K562 (cell line): ENCODE results near the gene DTNB. TPM values are rescaled to one million over a fixed set of nuclear protein-coding genes. Genes with fewer than 3 reads are reported as not detected.

Experiments
- ATAC-seq: fragments of 200-7000 bp; cut with Tn5 transposase; 3 replicates; pipeline ENCODE4 v1.9.1; 2020; ENCODE audit warnings: moderate library complexity
- BruUV-seq: library from RNA; stranded (reverse); fragments of 400-500 nt; replicated peaks from 2 replicates; lab custom pipeline; 2021; lab: Mats Ljungman, UMichigan
- CTCF ChIA-PET: fragments of 300-600 bp; formaldehyde crosslinking; extraction: SDS; loops from one replicate; lab custom pipeline; 2021; ENCODE audit warnings: low intra/inter-chr PET ratio; lab: Yijun Ruan, JAX
- POLR2A ChIA-PET: fragments of 300-600, 350-650 bp; sonication (Branson Sonifier 250); formaldehyde crosslinking; extraction: SDS; loops from one replicate; lab custom pipeline; 2021; ENCODE audit warnings: antibody characterized with exemption, inconsistent platforms; lab: Yijun Ruan, JAX
- DNase-seq, 4 experiments: peaks; one replicate each; pipeline versions ENCODE4 v3.0.0 to v3.0.0-alpha.2; 2011 to 2018; ENCODE audit warnings: low spot score in 3 of 4, mixed read lengths in 3 of 4; ENCODE audit errors: extremely low read depth in 1 of 4
- FAIRE-seq: peaks from 2 replicates; lab custom pipeline; 2011; peaks lifted over from hg19 to GRCh38; lab: Jason Lieb, UNC
- H2AFZ ChIP-seq: 2 replicates; pipeline ENCODE4 v1.6.0; 2011; ENCODE audit warnings: low read depth, low read length, control low read depth, inconsistent platforms
- H3K27ac ChIP-seq: fragments of 200-600 bp; 3 replicates; pipeline ENCODE4 v1.8.0; 2011; ENCODE audit warnings: low read depth, mild to moderate bottlenecking, control low read depth, inconsistent platforms, low read length, moderate library complexity, mixed read lengths; ENCODE audit errors: extremely low read depth
- H3K27me3 ChIP-seq, 2 experiments: fragments of 300-600 bp in 1 of 2; 2 replicates in 1 of 2; 3 replicates in 1 of 2; pipeline versions ENCODE4 v1.6.0 to v1.8.0; 2011; ENCODE audit warnings: inconsistent platforms in 2 of 2, low read length in 2 of 2, mild to moderate bottlenecking in 1 of 2, mixed read lengths in 1 of 2, moderate library complexity in 1 of 2; ENCODE audit not compliant: control insufficient read depth in 2 of 2, insufficient read depth in 2 of 2
- H3K36me3 ChIP-seq: fragments of 300-600 bp; 3 replicates; pipeline ENCODE4 v1.8.0; 2011; ENCODE audit warnings: mild to moderate bottlenecking, low read length, inconsistent platforms; ENCODE audit not compliant: control insufficient read depth, insufficient read depth
- H3K4me1 ChIP-seq, 2 experiments: fragments of 200-600 bp in 1 of 2; replicated peaks in 1 of 2; 2 replicates in 1 of 2; 3 replicates in 1 of 2; pipeline versions ENCODE4 v1.5.1 to v1.8.0; 2011; ENCODE audit warnings: inconsistent platforms in 2 of 2, low read length in 2 of 2, mild to moderate bottlenecking in 1 of 2, mixed read lengths in 1 of 2, moderate library complexity in 1 of 2; ENCODE audit not compliant: control insufficient read depth in 2 of 2, insufficient read depth in 2 of 2
- H3K4me2 ChIP-seq: 2 replicates; pipeline ENCODE4 v1.6.1; 2011; ENCODE audit warnings: low read length, control low read depth, inconsistent platforms, mixed read lengths; ENCODE audit not compliant: insufficient read depth
- H3K4me3 ChIP-seq: fragments of 200-600 bp; sonication (generic), shearing (Covaris generic); 2 replicates; pipeline ENCODE4 v1.5.1; 2016; ENCODE audit warnings: control low read depth, inconsistent platforms
- H3K79me2 ChIP-seq: fragments of 200-600 bp; 3 replicates; pipeline ENCODE4 v1.8.0; 2011; ENCODE audit warnings: low read length, inconsistent platforms; ENCODE audit not compliant: control insufficient read depth, insufficient read depth
- H3K9ac ChIP-seq, 2 experiments: 2 replicates each; pipeline versions ENCODE4 v1.6.0 to v1.6.1; 2011; ENCODE audit warnings: low read depth in 2 of 2, low read length in 2 of 2, control low read depth in 1 of 2, inconsistent platforms in 1 of 2, mild to moderate bottlenecking in 1 of 2, mixed read lengths in 1 of 2; ENCODE audit not compliant: insufficient read depth in 1 of 2
- H3K9me1 ChIP-seq: one replicate; pipeline ENCODE4 v1.6.0; 2011; ENCODE audit warnings: inconsistent platforms, mild to moderate bottlenecking, low read length, moderate library complexity; ENCODE audit not compliant: control insufficient read depth, insufficient read depth
- H3K9me3 ChIP-seq: replicated peaks from 2 replicates; pipeline ENCODE4 v1.5.1; 2011; ENCODE audit warnings: low read depth, low read length, inconsistent platforms; ENCODE audit not compliant: control insufficient read depth, insufficient read depth
- H4K20me1 ChIP-seq: replicated peaks from 2 replicates; pipeline ENCODE4 v1.6.1; 2011; ENCODE audit warnings: low read length, inconsistent platforms, mixed read lengths; ENCODE audit not compliant: control insufficient read depth, insufficient read depth
- CBFA2T3 ChIP-seq: fragments of 450-650 bp; IDR thresholded peaks from 2 replicates; pipeline ENCODE4 v1.6.1; 2017
- CHCHD3 ChIP-seq: fragments of 250-450 bp; sonication (Bioruptor Pico); IDR thresholded peaks from 2 replicates; pipeline ENCODE4 v2.1.2; 2022; ENCODE audit warnings: mild to moderate bottlenecking
- CXXC5 ChIP-seq: fragments of 250-450 bp; sonication (Bioruptor Pico); IDR thresholded peaks from 2 replicates; pipeline ENCODE4 v1.8.0; 2022; ENCODE audit warnings: inconsistent platforms, mild to moderate bottlenecking, moderate library complexity
- FOXK2 ChIP-seq, 2 experiments: fragments of 450-650 bp; IDR thresholded peaks in 1 of 2; conservative IDR thresholded peaks in 1 of 2; 2 replicates each; pipeline ENCODE4 v1.6.1; 2016; ENCODE audit warnings: low read depth in 2 of 2, mild to moderate bottlenecking in 1 of 2
- MEF2A ChIP-seq: IDR thresholded peaks from 2 replicates; pipeline ENCODE4 v1.6.1; 2011; ENCODE audit warnings: low read depth, mild to moderate bottlenecking, low read length, moderate library complexity; ENCODE audit not compliant: control insufficient read depth
- NFXL1 ChIP-seq: fragments of 450-650 bp; formaldehyde crosslinking; IDR thresholded peaks from 2 replicates; pipeline ENCODE4 v1.4.0; 2021; ENCODE audit warnings: mild to moderate bottlenecking
- NR2F6 ChIP-seq: fragments of 450-650 bp; formaldehyde crosslinking; IDR thresholded peaks from 2 replicates; pipeline ENCODE4 v1.4.0; 2020; ENCODE audit warnings: mild to moderate bottlenecking
- TAF7 ChIP-seq: fragments of 450-650 bp; IDR thresholded peaks from 2 replicates; pipeline ENCODE4 v1.6.1; 2016; ENCODE audit warnings: missing genetic modification characterization, missing compliant biosample characterization
- TEAD1 ChIP-seq, 2 experiments: fragments of 450-650 bp in 1 of 2; sonication (generic) in 1 of 2; formaldehyde crosslinking; IDR thresholded peaks; 2 replicates each; pipeline versions ENCODE4 v1.4.0 to v1.8.0; 2020 to 2022; ENCODE audit warnings: mild to moderate bottlenecking in 2 of 2, missing genetic modification reagents in 1 of 2
- WHSC1 ChIP-seq: IDR thresholded peaks from one replicate; pipeline ENCODE4 v1.6.1; 2012; ENCODE audit warnings: low read length, control low read depth, inconsistent platforms
- ZBTB9 ChIP-seq: fragments of 450-650 bp; formaldehyde crosslinking; IDR thresholded peaks from 2 replicates; pipeline ENCODE4 v1.4.0; 2020; ENCODE audit warnings: mild to moderate bottlenecking, moderate library complexity
- ZNF57 ChIP-seq: fragments of 450-650 bp; formaldehyde crosslinking; IDR thresholded peaks from 2 replicates; pipeline ENCODE4 v1.4.0; 2020; ENCODE audit warnings: mild to moderate bottlenecking, moderate library complexity
- WGBS: fragments of 100-300 bp; shearing (Covaris generic); methylation state at CpG from one replicate; pipeline ENCODE4 v1.1.6; 2016; ENCODE audit warnings: low coverage, mixed read lengths; ENCODE audit not compliant: insufficient coverage; ENCODE audit errors: missing lambda C conversion rate; 5-methylcytosine and 5-hydroxymethylcytosine counted together
- in situ Hi-C: fragments of 300-500 bp; cut with MboI; formaldehyde crosslinking; loops from 4 replicates; pipeline ENCODE4 v1.15.0; 2018; ENCODE audit warnings: inconsistent platforms, mixed read lengths
- intact Hi-C: fragments of 100-400 bp; cut with micrococcal nuclease; formaldehyde crosslinking; loops from 2 replicates; pipeline ENCODE4 v1.14.2; 2022
- polyA plus RNA-seq, 8 experiments: library from polyadenylated mRNA; depleted of rRNA in 4 of 8; stranded (reverse) in 5 of 8; unstranded in 3 of 8; fragments of >200 nt; fragmentation: Nextera tagmentation in 2 of 8; fragmentation: Illumina TruSeq in 1 of 8; extraction: Ambion mirVana in 2 of 8; extraction: Trizol in 1 of 8; gene quantifications; 2 replicates each; pipeline versions ENCODE4 v1.2.1 to v1.2.3, GENCODE V29; 2011 to 2014; ENCODE audit warnings: inconsistent platforms in 1 of 8, missing spikeins in 1 of 8
- total RNA-seq, 7 experiments: library from RNA; depleted of rRNA in 6 of 7; stranded (reverse); fragments of >200 nt in 6 of 7; fragmentation: Illumina TruSeq in 2 of 7; extraction: Trizol in 2 of 7; gene quantifications; 2 replicates each; pipeline versions ENCODE4 v1.2.1 to v1.2.3, GENCODE V29; 2011 to 2021; ENCODE audit warnings: low replicate concordance in 1 of 7
- TF ChIP-seq, protein P1 (sequence below): fragments of 200-400 bp; formaldehyde crosslinking; IDR thresholded peaks from 2 replicates; pipeline ENCODE4 v1.6.1; 2017; ENCODE audit warnings: mild to moderate bottlenecking, low read depth, low read length, moderate library complexity

DTNB gene
- total and polyA plus RNA-seq, 9 of the 15 experiments (the other 6 are each of a cell fraction or from before 2014, with no cell fraction given): 0.18 to 2.0 (median 0.77) TPM; not detected in 2

DNA sequence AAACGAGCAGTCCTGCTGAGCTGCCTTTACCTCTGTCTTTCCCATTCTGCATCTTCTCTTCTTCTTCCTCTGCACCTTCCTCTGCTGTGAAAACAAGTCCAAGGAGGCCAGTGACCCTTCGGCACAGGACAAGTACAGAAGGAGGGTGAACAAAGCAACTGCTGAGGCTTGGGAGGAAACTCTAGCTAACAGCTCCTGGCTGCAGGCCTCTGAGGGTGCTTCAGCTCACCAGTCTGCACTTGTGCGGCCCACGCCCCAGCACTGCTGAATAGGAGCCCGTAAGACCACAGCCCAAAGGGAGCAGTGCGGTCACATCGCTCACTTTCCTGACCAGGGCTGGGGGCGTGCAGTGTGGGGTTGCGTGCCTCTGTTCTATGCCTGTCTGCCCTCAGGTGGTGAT, 289.6 kb downstream of the DTNB start:
- H3K9me1 ChIP-seq: no peaks in the 10 kb centered on the region
- H3K27ac ChIP-seq: no peak overlapping the region
- no peaks in the 10 kb centered on the region for H3K9me3 ChIP-seq
- H3K4me1 ChIP-seq: no peaks in the 10 kb centered on the region
- TF ChIP-seq CHCHD3 (CRISPR knock-in tag) (no peak), MEF2A (no peak), NFXL1 (CRISPR knock-in tag) (no peak), FOXK2 (conservative IDR thresholded peaks at IDR 0.05 in 1 of 2, IDR thresholded peaks at IDR 0.05 in 1 of 2; ENCODE audit: low read depth in 2 of 2) (no peak), NR2F6 (CRISPR knock-in tag) (no peak), WHSC1 (no peak), ZBTB9 (CRISPR knock-in tag) (no peak), ZNF57 (no peak), TAF7 (tag) (no peak), CBFA2T3 (no peak), TEAD1 (CRISPR knock-in tag; IDR thresholded peaks at IDR 0.05) (no peak), CXXC5 (CRISPR knock-in tag) (no peak)
- TF ChIP-seq, protein P1, sequence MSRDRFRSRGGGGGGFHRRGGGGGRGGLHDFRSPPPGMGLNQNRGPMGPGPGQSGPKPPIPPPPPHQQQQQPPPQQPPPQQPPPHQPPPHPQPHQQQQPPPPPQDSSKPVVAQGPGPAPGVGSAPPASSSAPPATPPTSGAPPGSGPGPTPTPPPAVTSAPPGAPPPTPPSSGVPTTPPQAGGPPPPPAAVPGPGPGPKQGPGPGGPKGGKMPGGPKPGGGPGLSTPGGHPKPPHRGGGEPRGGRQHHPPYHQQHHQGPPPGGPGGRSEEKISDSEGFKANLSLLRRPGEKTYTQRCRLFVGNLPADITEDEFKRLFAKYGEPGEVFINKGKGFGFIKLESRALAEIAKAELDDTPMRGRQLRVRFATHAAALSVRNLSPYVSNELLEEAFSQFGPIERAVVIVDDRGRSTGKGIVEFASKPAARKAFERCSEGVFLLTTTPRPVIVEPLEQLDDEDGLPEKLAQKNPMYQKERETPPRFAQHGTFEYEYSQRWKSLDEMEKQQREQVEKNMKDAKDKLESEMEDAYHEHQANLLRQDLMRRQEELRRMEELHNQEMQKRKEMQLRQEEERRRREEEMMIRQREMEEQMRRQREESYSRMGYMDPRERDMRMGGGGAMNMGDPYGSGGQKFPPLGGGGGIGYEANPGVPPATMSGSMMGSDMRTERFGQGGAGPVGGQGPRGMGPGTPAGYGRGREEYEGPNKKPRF: no peak
- FAIRE-seq (no peak), DNase-seq (no peak), ATAC-seq (peak; percentile 42; the same call in 2 of the 3 replicates)
- intact Hi-C loops (no loop called here), in situ Hi-C loops (no loop called here)
- ChIA-PET CTCF (no interaction called here), POLR2A (no interaction called here)
- no peak overlapping the region for H3K9ac ChIP-seq
- 4% methylated on average over 8 of the region's 9 CpGs for WGBS
- no peaks in the 10 kb centered on the region for H3K36me3 ChIP-seq
- H3K79me2 ChIP-seq: no peaks in the 10 kb centered on the region
- H4K20me1 ChIP-seq: no peaks in the 10 kb centered on the region; the same call in none of the 2 replicates
- no TSS peak for BruUV-seq
- no peak overlapping the region for H3K4me3 ChIP-seq
- no peak overlapping the region for H2AFZ ChIP-seq
- H3K4me2 ChIP-seq: no peak overlapping the region
- peaks cover 39 to 76% of the 10 kb centered on the region in 2 experiments for H3K27me3 ChIP-seq
